ENCODE results near the gene MAPKAPK2.
A peak's percentile ranks its signal among the peaks of the same experiment; 100 is the strongest.

The MAPKAPK2 gene

GRCh38 chr1:206682111-206682510 is 2.6 kb upstream of the MAPKAPK2 start:
- DNase-seq (ENCODE audit: low read depth in 1 of 2, low spot score in 1 of 2): no peak

GRCh38 chr1:206683313-206683712 is 1.4 kb upstream of the MAPKAPK2 start:
- DNase-seq (ENCODE audit: low read depth in 1 of 2, low spot score in 1 of 2): no peak

- DNase-seq (ENCODE audit: low read depth in 1 of 2, low spot score in 1 of 2): no peak
Measured at GRCh38 chr1:206684003-206684402, 702 bp upstream of the MAPKAPK2 start.

DNA sequence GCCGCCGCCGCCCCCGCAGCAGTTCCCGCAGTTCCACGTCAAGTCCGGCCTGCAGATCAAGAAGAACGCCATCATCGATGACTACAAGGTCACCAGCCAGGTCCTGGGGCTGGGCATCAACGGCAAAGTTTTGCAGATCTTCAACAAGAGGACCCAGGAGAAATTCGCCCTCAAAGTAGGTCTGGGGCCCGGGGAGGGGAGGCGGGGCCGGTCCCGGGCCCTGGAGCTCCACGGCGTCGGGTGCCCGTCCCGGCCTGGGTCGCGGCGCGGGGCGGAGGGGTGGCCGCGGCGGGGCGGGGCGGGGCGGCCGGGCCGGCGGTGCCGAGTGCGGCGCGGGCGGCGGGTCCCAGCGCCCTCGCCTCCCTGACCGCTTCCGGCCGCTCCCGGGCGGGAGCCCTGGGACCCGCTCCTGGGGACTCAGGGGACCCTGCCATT is 646 bp downstream of the MAPKAPK2 start:
- DNase-seq (ENCODE audit: low read depth in 1 of 2, low spot score in 1 of 2): peak in 1 of 2 donors; percentile 17

DNA sequence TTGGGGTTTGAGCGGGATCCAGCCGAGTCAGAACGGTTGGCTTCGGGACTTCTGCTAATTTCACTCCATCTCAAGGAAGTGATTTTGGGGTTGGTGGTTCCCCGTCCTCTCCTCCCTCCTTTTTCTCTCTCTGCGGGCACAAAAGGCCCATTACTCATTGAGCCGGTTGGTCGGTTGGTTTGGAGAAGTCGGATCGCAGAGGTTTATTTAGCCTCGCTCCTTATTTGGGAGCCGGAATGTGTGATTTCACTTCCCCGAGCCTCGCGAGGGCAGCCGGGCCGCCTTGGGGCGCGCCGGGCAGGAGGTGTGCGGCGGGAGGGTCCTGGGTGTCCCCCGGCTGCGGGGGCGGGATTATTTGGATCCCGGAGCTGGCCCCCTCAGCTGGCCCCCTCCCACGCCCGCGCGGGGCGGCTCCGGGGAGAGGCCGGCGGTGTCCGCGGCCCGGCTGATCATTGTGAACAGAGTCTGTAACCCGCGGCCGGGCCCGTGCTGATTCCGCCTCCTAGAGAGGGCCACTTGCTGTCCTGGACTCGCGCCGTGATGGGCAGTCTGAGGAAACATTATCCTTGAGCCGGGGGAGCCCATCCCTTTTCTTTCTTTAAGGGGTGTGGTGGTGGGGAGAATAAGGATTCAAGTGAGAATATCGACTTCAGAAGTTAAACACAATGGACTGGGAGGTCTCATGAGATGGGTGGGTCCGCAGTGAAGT is 1.2 kb downstream of the MAPKAPK2 start:
- peak in 1 of 2 donors; percentile 20 for DNase-seq (ENCODE audit: low read depth in 1 of 2, low spot score in 1 of 2)

DNA sequence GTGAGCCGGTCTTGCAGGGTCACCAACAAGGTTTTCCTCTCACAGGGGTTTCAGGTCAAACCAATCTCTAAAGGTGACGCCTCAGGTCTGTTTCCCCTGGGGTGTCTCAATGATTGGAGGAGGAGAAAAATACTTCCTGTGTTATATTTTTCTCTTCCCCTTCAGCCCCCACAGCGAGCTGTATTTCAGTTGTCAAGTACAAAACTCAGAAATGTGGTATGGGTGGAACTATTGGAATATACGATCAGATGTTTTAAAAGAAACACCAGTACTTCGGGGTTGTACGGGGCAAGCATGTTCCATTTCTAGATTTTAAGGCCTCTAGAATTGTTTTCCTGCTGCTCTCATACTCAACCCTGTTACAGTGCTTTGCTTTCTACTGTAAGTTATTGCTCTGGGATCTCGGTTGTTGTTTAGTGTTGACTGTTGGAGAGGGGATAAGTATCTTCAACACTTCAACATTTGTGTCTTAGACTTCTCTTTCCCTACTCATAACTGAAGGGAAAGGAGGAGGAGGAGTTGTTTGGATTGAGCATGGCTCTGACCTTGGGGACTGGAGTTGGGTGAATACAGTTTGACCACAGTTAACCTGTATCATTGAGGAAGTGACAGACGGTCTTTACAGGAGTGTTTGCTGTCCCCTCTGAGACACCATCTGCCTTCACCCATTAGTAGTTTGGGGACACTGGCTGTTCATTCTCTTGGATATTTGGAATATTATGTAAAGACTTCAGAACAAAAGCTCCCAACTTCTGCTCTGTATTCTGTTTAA is 2.0 kb downstream of the MAPKAPK2 start:
- no peak for DNase-seq (ENCODE audit: low read depth in 1 of 2, low spot score in 1 of 2)

GRCh38 chr1:206687251-206687914 is 2.7 kb downstream of the MAPKAPK2 start:
- DNase-seq (ENCODE audit: low read depth in 1 of 2, low spot score in 1 of 2): no peak

GRCh38 chr1:206687915-206688442 is 3.3 kb downstream of the MAPKAPK2 start:
- DNase-seq (ENCODE audit: low read depth in 1 of 2, low spot score in 1 of 2): no peak

- no peak for DNase-seq (ENCODE audit: low read depth in 1 of 2, low spot score in 1 of 2)
Measured at GRCh38 chr1:206690516-206690915, 5.8 kb downstream of the MAPKAPK2 start.

DNA sequence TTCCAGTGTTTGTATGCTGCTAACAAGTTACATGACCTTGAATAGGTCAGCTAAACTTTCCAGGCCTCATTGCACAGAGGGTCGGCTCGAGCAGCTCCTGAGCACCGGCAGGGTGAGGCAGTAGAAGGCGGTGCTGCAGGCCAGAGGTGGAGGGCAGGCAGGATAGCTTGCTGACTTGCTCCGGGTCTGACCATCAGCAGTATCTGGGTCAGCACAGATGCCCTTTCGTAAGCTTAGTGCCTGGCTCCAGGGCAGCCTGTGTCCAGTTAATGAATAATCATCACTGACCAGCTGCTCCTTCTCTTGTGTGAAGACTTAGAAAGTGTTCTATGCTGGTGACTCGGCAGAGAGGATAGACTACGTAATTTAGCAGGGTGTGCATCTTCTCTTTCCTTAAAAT is 6.9 kb downstream of the MAPKAPK2 start:
- no peak for DNase-seq (ENCODE audit: low read depth in 1 of 2, low spot score in 1 of 2)

- no peak for DNase-seq (ENCODE audit: low read depth in 1 of 2, low spot score in 1 of 2)
Measured at GRCh38 chr1:206693029-206693428, 8.3 kb downstream of the MAPKAPK2 start.

DNA sequence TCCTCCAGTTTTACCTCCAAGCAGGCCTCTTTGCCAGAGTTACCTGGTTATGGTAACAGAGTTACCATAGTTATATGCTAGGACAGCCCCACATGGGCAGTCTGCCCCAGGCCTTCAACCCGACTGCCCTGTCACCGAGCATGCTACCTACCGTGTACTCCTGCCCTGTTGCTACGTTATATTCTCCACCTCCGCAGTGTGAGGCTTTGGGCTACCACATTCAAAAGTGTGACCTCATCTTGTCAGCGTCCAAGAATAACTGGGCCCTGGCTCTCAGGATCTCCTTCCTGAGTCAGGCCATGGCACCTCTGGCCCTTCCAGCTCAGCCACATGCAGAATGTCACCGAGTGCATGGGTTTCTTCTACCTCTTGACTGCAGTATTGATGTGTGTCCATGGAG is 8.9 kb downstream of the MAPKAPK2 start:
- DNase-seq (ENCODE audit: low read depth in 1 of 2, low spot score in 1 of 2): no peak

- no peak for DNase-seq (ENCODE audit: low read depth in 1 of 2, low spot score in 1 of 2)
Measured at GRCh38 chr1:206694171-206695124, 9.7 kb downstream of the MAPKAPK2 start.

- no peak for DNase-seq (ENCODE audit: low read depth in 1 of 2, low spot score in 1 of 2)
Measured at GRCh38 chr1:206695733-206696132, 11.0 kb downstream of the MAPKAPK2 start.

GRCh38 chr1:206696812-206697585 is 12.3 kb downstream of the MAPKAPK2 start:
- no peak for DNase-seq (ENCODE audit: low read depth in 1 of 2, low spot score in 1 of 2)

- no peak for DNase-seq (ENCODE audit: low read depth in 1 of 2, low spot score in 1 of 2)
Measured at GRCh38 chr1:206698011-206698410, 13.3 kb downstream of the MAPKAPK2 start.

GRCh38 chr1:206699000-206699586 is 14.4 kb downstream of the MAPKAPK2 start:
- no peak for DNase-seq (ENCODE audit: low read depth in 1 of 2, low spot score in 1 of 2)

DNA sequence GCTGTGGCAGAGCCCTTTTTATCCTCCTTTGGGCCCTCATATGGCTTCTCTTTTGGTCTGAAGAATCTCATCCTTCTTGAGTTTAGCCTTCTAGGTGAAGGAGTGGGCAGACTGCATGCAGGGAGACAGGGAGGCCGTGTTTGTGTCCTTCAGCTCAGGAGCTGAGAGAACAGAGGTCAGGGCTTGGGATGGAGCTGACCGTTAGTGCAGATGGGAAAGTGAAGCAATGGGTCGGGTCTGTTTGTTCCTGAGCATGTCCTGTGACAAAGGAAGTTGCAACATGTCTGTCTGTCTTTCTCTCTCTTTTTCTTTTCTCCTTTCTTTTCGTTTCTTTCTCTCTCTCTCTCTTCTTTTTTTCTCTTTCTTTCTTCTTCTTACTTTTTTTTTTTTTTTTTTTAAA is 14.9 kb downstream of the MAPKAPK2 start:
- DNase-seq (ENCODE audit: low read depth in 1 of 2, low spot score in 1 of 2): no peak

DNA sequence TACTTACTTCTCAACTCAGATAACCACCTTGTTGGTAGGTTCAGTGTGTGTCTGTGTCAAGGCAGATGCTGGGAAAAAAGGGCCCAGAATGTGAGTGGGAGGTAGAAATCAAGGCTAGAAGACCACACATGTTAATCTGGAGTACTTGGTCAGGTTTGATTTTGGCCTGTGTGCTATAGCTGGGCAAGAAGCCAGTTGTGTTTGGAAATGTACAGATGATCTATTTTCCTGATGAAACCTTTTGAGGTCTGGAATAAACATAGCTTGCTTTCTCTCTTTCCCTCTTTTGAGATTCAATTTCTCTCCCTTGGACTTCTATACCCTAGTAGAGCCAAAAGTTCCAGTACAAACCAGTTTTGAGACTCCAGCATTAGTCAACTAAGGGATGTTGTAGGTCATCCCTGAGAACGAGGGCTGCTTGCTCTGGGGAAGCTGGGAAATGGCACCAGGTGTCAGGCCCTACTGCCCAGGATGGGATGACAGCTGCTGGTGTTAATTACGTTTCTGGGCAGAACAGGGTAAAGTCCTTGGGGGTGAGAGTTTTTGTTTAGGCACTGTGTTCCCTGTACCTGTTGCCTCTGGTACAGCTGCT is 15.8 kb downstream of the MAPKAPK2 start:
- DNase-seq (ENCODE audit: low read depth in 1 of 2, low spot score in 1 of 2): no peak
